K562 (cell line): Measurements from ENCODE around the gene PLRG1.

Source experiments
- CREB1 ChIP-seq, 2 experiments: sonication (generic) in 1 of 2; formaldehyde crosslinking in 1 of 2; IDR thresholded peaks; 2 replicates each; pipeline versions ENCODE4 v1.6.1 to v1.8.0; 2012 to 2022; ENCODE audit warnings: inconsistent platforms in 1 of 2, mild to moderate bottlenecking in 1 of 2, missing genetic modification reagents in 1 of 2, moderate library complexity in 1 of 2
- EP300 ChIP-seq: IDR thresholded peaks from 2 replicates; pipeline ENCODE4 v1.6.1; 2012; ENCODE audit warnings: low read length, improper control_type of control experiment
- JUN ChIP-seq, 2 experiments: sonication (generic) in 1 of 2; formaldehyde crosslinking in 1 of 2; IDR thresholded peaks; 2 replicates each; pipeline versions ENCODE4 v1.6.1 to v1.8.0; 2012 to 2022; ENCODE audit warnings: borderline replicate concordance in 2 of 2, mild to moderate bottlenecking in 2 of 2, improper control_type of control experiment in 1 of 2, low read depth in 1 of 2, low read length in 1 of 2, missing genetic modification reagents in 1 of 2
- SIN3A ChIP-seq, 2 experiments: fragments of 150-350 bp in 1 of 2; IDR thresholded peaks; 2 replicates each; pipeline ENCODE4 v1.6.1; 2011 to 2016; ENCODE audit warnings: borderline replicate concordance in 2 of 2, low read depth in 2 of 2, low read length in 2 of 2, mild to moderate bottlenecking in 2 of 2, moderate library complexity in 2 of 2; ENCODE audit not compliant: control insufficient read depth in 1 of 2
- SMC3 ChIP-seq: conservative IDR thresholded peaks from 2 replicates; pipeline ENCODE4 v1.6.1; 2011; ENCODE audit warnings: low read depth, low read length, improper control_type of control experiment; ENCODE audit not compliant: insufficient read depth
- ZNF668 ChIP-seq: fragments of 250-450 bp; sonication (Bioruptor Pico); IDR thresholded peaks from 2 replicates; pipeline ENCODE4 v1.8.0; 2022; ENCODE audit warnings: mild to moderate bottlenecking, inconsistent platforms

DNA sequence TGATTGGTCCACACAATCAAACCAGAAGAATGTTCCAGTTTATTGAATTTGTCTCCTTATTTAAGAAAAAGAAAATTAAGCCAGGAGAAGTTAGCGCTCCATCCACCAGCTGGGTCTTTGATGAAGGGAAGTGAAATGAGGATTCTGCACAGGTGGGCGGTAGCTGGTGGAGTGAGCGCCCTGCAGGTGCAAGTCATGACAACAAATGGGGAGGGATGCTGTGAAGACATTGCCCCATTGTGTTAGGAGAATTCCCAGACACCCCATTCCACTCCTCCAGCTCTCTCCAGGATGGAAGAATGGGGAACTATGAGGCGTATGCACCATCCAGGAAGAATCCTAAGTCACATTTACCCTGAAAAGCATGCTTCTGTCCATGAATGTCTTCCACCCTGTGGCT lies 22.9 kb downstream of the PLRG1 start:
- no peak for TF ChIP-seq EP300
- TF ChIP-seq ZNF668 (CRISPR knock-in tag), result no peak
- no peak for TF ChIP-seq JUN (IDR thresholded peaks at IDR 0.05; ENCODE audit: borderline replicate concordance, low read depth, low read length)
- TF ChIP-seq JUN (CRISPR knock-in tag; IDR thresholded peaks at IDR 0.05; ENCODE audit: borderline replicate concordance), result no peak
- no peak for TF ChIP-seq SMC3
- TF ChIP-seq CREB1 (IDR thresholded peaks at IDR 0.05), result no peak
- no peak for TF ChIP-seq CREB1 (CRISPR knock-in tag; IDR thresholded peaks at IDR 0.05)
- TF ChIP-seq SIN3A (IDR thresholded peaks at IDR 0.05; ENCODE audit: borderline replicate concordance in 2 of 2, control insufficient read depth in 1 of 2, low read depth in 2 of 2, low read length in 2 of 2), result no peak
